ENCODE results near the gene MAD2L2.

Gene MAD2L2

DNA sequence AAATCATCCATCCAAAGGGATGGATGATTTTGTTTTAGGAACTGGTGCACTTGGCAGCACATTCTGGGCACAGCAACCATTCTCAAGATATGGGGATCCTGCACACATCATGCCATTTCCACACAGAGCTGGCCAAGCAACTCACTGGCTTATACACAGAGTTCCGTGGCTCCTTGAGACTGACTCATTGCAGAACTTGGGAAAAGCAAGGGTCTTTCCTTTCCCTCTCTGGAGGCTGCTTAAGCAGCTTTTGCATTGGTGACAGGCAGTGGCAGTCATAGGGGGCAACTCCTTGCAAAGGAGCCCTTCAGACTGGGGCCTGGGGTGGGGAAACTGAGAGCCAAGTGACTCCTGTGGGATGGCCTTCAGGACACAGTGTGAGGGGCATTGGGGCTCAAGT, 1.9 kb upstream of the MAD2L2 start:
- no peaks in the 10 kb centered on the region for H3K9me2 ChIP-seq (ENCODE audit: low read depth, low read length)
- no peaks in the 10 kb centered on the region for H3K9me3 ChIP-seq (ENCODE audit: low read length)
- H3K4me2 ChIP-seq (ENCODE audit: low read length), result no peak overlapping the region
- no peak overlapping the region for H2AFZ ChIP-seq (ENCODE audit: low read length)
- no peak overlapping the region for H3K4me3 ChIP-seq (ENCODE audit: low read depth, low read length, poor library complexity, severe bottlenecking)
- no peaks in the 10 kb centered on the region for H3K79me2 ChIP-seq (ENCODE audit: insufficient read depth, low read length)
- H3K27ac ChIP-seq (ENCODE audit: low read depth, low read length, poor library complexity, severe bottlenecking), result no peak overlapping the region
- H3F3A ChIP-seq (ENCODE audit: insufficient read depth, low read length), result no peaks in the 10 kb centered on the region
- peaks cover 7% of the 10 kb centered on the region for H3K4me1 ChIP-seq (ENCODE audit: insufficient read depth, low read length, severe bottlenecking)
- TF ChIP-seq EZH2 (IDR thresholded peaks at IDR 0.05; ENCODE audit: borderline replicate concordance, low read length), result no peak
- TF ChIP-seq, protein P1, sequence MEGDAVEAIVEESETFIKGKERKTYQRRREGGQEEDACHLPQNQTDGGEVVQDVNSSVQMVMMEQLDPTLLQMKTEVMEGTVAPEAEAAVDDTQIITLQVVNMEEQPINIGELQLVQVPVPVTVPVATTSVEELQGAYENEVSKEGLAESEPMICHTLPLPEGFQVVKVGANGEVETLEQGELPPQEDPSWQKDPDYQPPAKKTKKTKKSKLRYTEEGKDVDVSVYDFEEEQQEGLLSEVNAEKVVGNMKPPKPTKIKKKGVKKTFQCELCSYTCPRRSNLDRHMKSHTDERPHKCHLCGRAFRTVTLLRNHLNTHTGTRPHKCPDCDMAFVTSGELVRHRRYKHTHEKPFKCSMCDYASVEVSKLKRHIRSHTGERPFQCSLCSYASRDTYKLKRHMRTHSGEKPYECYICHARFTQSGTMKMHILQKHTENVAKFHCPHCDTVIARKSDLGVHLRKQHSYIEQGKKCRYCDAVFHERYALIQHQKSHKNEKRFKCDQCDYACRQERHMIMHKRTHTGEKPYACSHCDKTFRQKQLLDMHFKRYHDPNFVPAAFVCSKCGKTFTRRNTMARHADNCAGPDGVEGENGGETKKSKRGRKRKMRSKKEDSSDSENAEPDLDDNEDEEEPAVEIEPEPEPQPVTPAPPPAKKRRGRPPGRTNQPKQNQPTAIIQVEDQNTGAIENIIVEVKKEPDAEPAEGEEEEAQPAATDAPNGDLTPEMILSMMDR (IDR thresholded peaks at IDR 0.05; ENCODE audit: low read length), result no peak
- no peaks in the 10 kb centered on the region for H3K27me3 ChIP-seq (ENCODE audit: insufficient read depth, low read length)
- H3K9ac ChIP-seq (ENCODE audit: low read length), result no peak overlapping the region
- H4K20me1 ChIP-seq (ENCODE audit: insufficient read depth, low read length), result no peaks in the 10 kb centered on the region
- no peaks in the 10 kb centered on the region for H3K36me3 ChIP-seq (ENCODE audit: insufficient read depth, low read length)

DNA sequence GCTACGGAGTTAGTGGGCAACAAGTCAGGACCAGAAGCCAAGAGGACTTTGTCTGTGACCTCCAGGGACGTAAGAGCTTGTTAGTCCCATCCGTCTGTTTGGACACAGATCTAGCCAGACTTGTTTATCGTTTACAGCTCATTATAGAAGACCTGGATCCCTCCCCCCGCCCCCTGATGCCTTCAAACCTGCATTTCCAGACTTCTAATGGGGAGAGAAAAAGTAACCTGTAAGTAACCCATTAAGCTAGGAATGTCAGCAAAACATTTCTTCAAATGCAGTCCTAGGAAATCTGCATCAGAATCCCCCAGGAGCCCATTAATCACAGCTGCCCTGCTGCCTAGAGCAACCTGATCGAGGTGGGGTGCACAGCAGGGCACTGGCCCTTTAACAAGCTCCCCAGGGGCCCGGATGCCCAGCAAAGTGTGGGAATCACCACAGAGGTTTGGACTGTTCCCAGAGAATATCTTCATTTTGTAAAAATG, 1.4 kb upstream of the MAD2L2 start:
- H3K27ac ChIP-seq (ENCODE audit: low read depth, low read length, poor library complexity, severe bottlenecking), result no peak overlapping the region
- TF ChIP-seq EZH2 (IDR thresholded peaks at IDR 0.05; ENCODE audit: borderline replicate concordance, low read length), result no peak
- TF ChIP-seq, protein P1 (IDR thresholded peaks at IDR 0.05; ENCODE audit: low read length), result no peak
- H3K9me3 ChIP-seq (ENCODE audit: low read length), result no peaks in the 10 kb centered on the region
- H3K79me2 ChIP-seq (ENCODE audit: insufficient read depth, low read length), result no peaks in the 10 kb centered on the region
- H3K4me3 ChIP-seq (ENCODE audit: low read depth, low read length, poor library complexity, severe bottlenecking), result no peak overlapping the region
- no peak overlapping the region for H3K4me2 ChIP-seq (ENCODE audit: low read length)
- H2AFZ ChIP-seq (ENCODE audit: low read length), result no peak overlapping the region
- H4K20me1 ChIP-seq (ENCODE audit: insufficient read depth, low read length), result no peaks in the 10 kb centered on the region
- H3K4me1 ChIP-seq (ENCODE audit: insufficient read depth, low read length, severe bottlenecking), result peaks cover 7% of the 10 kb centered on the region
- no peaks in the 10 kb centered on the region for H3F3A ChIP-seq (ENCODE audit: insufficient read depth, low read length)
- H3K36me3 ChIP-seq (ENCODE audit: insufficient read depth, low read length), result no peaks in the 10 kb centered on the region
- no peaks in the 10 kb centered on the region for H3K27me3 ChIP-seq (ENCODE audit: insufficient read depth, low read length)
- H3K9ac ChIP-seq (ENCODE audit: low read length), result no peak overlapping the region
- H3K9me2 ChIP-seq (ENCODE audit: low read depth, low read length), result no peaks in the 10 kb centered on the region

DNA sequence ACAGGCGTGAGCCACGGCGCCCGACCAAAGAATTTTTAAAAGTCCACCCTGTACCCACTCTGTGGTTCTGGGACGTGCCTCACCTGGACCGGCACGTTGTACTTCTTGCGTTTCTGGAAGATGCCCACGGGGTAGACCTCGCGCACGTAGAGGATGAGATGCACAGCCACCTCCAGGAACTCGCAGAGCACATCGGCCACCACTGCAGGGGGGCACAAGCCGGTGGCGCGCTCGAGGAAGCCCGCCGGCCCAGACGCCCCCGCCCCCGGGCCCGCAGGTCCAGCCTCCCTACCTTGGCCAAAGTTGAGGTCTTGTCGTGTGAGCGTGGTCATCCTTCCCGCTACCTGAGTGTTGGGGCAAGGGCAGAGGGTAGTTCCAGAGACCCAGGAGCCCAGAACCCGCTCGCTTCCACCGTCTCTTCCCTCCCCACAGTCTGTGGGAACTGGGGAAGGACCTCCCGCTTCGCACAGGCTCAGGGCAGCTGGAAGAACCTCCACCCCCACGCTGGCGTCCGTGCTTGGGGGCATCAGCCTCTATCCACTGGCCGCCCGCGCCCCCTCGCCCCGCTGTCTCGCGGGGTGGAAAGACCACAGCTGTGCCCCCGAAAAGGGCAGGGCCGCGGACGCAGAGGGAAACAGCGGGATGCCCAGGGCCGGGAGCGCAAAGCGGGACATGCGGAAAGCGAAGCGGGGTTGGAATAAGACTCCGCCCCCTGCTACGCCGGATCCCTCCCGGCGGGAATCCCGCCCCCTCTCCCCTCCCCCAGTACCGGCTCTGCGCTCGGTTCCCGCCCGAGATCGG, 478 bp downstream of the MAD2L2 start:
- peak overlapping the region; percentile 72 for H3K4me2 ChIP-seq (ENCODE audit: low read length)
- no peak overlapping the region for H3K27ac ChIP-seq (ENCODE audit: low read depth, low read length, poor library complexity, severe bottlenecking)
- no peaks in the 10 kb centered on the region for H4K20me1 ChIP-seq (ENCODE audit: insufficient read depth, low read length)
- peaks cover 7% of the 10 kb centered on the region for H3K4me1 ChIP-seq (ENCODE audit: insufficient read depth, low read length, severe bottlenecking)
- H3K9me3 ChIP-seq (ENCODE audit: low read length), result no peaks in the 10 kb centered on the region
- H3K4me3 ChIP-seq (ENCODE audit: low read depth, low read length, poor library complexity, severe bottlenecking), result peak overlapping the region; percentile 77
- no peaks in the 10 kb centered on the region for H3F3A ChIP-seq (ENCODE audit: insufficient read depth, low read length)
- TF ChIP-seq EZH2 (IDR thresholded peaks at IDR 0.05; ENCODE audit: borderline replicate concordance, low read length), result no peak
- TF ChIP-seq, protein P1 (IDR thresholded peaks at IDR 0.05; ENCODE audit: low read length), result no peak
- H3K9me2 ChIP-seq (ENCODE audit: low read depth, low read length), result no peaks in the 10 kb centered on the region
- H3K79me2 ChIP-seq (ENCODE audit: insufficient read depth, low read length), result no peaks in the 10 kb centered on the region
- H2AFZ ChIP-seq (ENCODE audit: low read length), result no peak overlapping the region
- peak overlapping the region; percentile 87 for H3K9ac ChIP-seq (ENCODE audit: low read length)
- H3K36me3 ChIP-seq (ENCODE audit: insufficient read depth, low read length), result peaks cover 3% of the 10 kb centered on the region; the same call in 1 of the 2 replicates
- H3K27me3 ChIP-seq (ENCODE audit: insufficient read depth, low read length), result no peaks in the 10 kb centered on the region

Data from OCI-LY1 (cell line).